PC-9 (cell line): Measurements from ENCODE around the gene PPP1R9B.

Experiments
- CTCF ChIP-seq: fragments of 200-600 bp; sonication (generic); conservative IDR thresholded peaks from 2 replicates; pipeline ENCODE4 v1.6.1; 2017; ENCODE audit warnings: mixed run types, antibody characterized with exemption, mild to moderate bottlenecking, moderate library complexity
- EZH2 ChIP-seq: fragments of 200-600 bp; sonication (generic); IDR thresholded peaks from 2 replicates; pipeline ENCODE4 v1.8.0; 2017; ENCODE audit warnings: antibody characterized with exemption, low read depth

- TF ChIP-seq CTCF (no peak), EZH2 (no peak)
Observed at GRCh38 chr17:50161911-50162288, 11.4 kb upstream of the PPP1R9B start.
